GM18498 (cell line): ENCODE measurements around the gene PLD5.
A peak's percentile ranks its signal among the peaks of the same experiment; 100 is the strongest.
"Not testable (repeated sequence)": the region's sequence is repeated elsewhere in the genome, so short reads cannot be mapped to it uniquely, and the experiment has no call there.

ENCODE experiments used
- ATAC-seq: cut with Tn5 transposase; IDR thresholded peaks from one replicate; pipeline ENCODE4 v1.9.1; 2021; ENCODE audit warnings: mild to moderate bottlenecking, moderate library complexity; ENCODE audit not compliant: unreplicated experiment

The PLD5 gene

DNA sequence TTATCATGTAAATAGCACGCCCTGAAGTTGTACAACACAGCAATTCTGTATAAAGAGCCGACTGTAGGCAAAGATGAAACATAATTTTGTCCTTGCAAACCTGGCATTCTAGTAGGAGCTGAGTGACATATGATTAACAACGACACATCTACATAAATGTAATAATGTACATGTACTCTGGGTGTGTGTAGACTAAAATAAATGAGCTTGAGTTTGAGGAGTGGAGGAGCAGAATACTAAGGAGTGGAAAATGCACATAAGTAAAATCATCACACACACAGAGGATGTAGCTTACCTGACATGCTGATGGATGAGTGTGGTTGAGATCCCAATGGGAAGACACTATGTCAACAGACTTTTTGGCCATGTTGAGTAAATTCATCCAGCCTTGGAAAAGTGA is 236.4 kb downstream of the PLD5 start:
- ATAC-seq, result not testable (repeated sequence)

DNA sequence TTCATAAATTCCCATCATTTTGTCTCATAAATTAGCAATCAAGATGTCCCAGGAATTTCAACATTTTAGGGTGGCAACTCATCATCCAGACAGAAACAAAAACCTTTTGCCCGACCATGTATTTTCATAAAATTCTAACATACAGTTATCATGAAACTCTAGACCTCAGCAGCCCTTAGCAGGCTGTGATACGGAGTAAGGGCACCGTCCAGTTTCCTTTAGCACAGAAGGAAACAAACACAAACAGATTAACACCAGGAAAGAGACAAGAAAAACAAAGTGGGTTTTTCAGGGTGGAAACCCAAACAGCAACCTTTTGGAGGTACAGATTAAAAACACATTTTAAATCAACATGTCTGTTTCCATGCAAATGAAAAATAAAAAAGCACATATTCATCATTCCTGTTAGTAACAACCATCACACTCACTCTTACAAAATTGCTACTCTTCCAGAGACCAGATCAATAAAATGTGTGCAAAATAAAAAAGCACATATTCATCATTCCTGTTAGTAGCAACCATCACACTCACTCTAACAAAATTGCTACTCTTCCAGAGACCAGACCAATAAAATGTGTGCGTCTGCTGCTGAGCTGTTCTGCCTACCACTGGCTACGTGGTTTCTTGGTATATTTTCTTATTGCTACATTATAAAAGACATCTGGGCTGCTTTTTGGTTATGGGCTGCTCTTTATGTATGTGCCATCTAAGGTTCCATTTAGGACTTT is 241.6 kb downstream of the PLD5 start:
- ATAC-seq, result not testable (repeated sequence)

- ATAC-seq, result not testable (repeated sequence)
These were observed 246.1 kb downstream of the PLD5 start for GRCh38 chr1:242278406-242278805.

DNA sequence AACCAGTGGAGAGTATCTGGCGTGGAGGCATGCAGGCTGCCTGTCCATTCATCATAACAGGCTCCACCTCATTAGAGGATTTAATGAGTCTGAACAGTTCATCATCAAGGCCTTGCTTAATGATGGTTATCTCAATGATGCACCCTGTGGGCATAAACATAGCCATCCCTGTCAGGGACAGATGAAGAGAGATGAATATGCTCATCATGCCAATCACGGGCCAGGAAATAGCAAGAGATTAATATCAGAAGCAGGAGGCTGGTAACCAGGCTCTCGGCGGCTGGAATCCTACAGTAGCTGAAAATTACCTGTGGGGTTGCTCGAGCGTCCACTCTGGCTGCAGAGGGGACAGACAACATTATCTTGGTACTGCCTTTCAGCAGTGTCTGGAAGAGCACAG is 247.7 kb downstream of the PLD5 start:
- ATAC-seq, result not testable (repeated sequence)

- not testable (repeated sequence) for ATAC-seq
These were observed 257.5 kb downstream of the PLD5 start for GRCh38 chr1:242267004-242267403.

- ATAC-seq, result not testable (repeated sequence)
These were observed 260.1 kb downstream of the PLD5 start for GRCh38 chr1:242264419-242264818.

GRCh38 chr1:242245255-242245654 is 279.2 kb downstream of the PLD5 start:
- no peak for ATAC-seq

GRCh38 chr1:242243472-242243871 is 281.0 kb downstream of the PLD5 start:
- peak; percentile 99 for ATAC-seq

- peak; percentile 11 for ATAC-seq
These were observed 281.5 kb downstream of the PLD5 start for GRCh38 chr1:242242983-242243382.

GRCh38 chr1:242241936-242242335 is 282.6 kb downstream of the PLD5 start:
- ATAC-seq, result no peak

DNA sequence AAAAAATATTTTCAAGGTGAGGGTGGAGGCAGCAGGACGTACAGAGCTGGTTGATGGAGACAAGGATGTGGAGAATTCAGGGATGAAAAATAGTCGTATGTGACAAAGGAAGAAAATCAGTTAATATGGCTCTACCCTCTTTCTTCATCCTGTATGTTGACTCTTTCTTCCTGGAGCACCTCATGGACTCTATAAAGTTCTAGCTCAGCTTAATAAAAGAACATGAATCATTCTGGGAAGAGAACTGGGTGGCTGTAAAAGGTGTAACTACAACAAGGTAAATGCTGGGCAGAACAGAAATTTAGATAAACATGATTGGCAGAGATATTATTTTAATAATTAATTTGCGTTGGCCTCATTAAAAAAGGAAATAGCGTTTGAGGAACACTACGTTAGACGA is 283.8 kb downstream of the PLD5 start:
- ATAC-seq, result no peak

DNA sequence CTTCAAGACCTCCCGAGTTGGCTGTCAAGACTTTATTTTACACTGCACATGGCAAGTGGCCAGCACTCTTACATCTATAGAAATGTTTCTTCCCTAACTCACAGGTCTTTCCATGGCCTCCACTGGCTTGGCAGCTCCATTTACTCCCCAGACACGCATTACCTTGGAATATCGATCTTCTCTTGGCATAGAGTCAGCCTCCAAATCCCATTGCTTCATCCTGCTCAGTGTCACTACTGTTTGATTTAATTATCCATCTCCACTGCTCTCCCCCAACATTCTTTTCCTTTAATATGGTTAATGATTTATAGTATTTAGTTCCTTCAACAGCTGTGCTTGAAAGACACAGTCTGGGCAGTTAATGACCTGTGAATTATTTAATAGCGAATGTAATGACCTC is 284.4 kb downstream of the PLD5 start:
- no peak for ATAC-seq

DNA sequence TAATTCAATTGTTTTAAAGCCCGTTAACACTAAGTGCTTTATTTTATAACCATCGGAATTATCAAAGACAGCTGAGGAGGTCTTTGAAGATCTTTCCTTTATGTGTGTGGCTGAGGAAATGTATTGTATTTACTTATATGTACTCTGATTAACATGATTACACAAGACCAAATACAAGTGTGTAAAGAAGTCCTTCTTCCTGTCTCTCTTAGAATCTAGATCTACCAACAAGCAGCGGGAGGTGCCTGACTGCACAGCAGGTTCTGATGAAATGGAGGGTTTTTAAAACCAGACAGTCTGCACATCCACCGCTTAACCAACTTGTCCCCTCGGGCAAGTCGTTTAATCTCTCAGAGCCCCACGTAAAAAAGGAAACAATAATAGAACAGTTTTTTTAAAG is 285.1 kb downstream of the PLD5 start:
- no peak for ATAC-seq

DNA sequence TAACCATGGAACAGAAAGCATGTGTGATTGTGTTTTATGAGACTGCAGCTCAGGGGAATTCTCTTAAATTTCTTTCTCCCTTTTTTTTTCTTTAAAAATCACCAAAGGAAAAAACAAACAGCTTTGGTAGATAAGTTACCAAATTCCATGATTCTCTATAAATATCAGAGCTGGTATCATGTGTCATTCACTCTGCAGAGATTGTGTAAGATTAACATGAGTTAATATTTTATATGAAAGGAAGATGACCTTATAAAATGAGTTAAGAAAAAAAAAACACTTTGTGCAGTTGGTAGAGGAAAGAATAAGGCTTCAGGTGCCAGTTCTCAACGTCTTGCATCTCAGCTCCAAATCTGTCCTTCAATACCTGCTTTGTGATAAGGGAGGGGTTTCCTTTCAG is 287.4 kb downstream of the PLD5 start:
- no peak for ATAC-seq

DNA sequence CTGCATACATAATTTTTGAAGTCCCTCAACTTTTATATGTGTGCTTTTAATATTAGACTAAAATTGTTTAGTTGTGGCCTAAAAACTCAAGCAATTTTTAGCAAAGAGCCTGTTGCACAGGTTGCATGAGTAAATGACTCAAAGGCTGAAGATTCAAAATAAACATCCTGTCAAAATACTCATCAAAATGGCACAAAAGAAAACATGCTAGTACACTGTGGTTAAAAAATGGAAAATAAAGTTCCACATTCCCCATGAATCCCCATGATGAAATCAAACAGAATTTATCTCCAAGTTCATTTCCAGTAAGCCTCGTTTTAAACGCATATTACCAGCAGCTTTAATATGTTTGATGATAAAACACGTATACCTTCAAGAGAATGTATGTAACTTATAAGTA is 295.5 kb downstream of the PLD5 start:
- ATAC-seq, result no peak

- peak; percentile 70 for ATAC-seq
These were observed 298.5 kb downstream of the PLD5 start for GRCh38 chr1:242225767-242226573.

- not testable (repeated sequence) for ATAC-seq
These were observed 299.4 kb downstream of the PLD5 start for GRCh38 chr1:242224878-242225766.

DNA sequence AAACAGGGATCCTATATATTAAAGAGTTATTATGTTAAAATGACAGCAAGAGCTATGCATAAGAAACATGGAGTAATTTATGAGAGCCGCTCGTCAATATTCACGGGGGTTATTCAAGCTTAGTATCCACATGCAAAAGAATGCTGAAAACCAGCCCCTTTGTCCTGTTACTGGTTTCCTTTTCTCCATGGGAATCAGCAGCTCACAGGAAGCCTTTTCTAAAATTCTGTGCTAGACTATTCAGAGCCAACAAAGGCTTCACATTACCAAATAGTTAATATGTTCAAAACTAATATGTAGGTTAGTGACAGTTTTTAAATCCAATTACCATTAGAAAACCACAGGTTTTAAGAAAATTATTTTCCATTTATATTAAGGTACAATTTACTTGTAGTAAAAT is 300.0 kb downstream of the PLD5 start:
- no peak for ATAC-seq

- no peak for ATAC-seq
These were observed 304.6 kb downstream of the PLD5 start for GRCh38 chr1:242219905-242220304.

- ATAC-seq, result no peak
These were observed 305.1 kb downstream of the PLD5 start for GRCh38 chr1:242219298-242219901.

DNA sequence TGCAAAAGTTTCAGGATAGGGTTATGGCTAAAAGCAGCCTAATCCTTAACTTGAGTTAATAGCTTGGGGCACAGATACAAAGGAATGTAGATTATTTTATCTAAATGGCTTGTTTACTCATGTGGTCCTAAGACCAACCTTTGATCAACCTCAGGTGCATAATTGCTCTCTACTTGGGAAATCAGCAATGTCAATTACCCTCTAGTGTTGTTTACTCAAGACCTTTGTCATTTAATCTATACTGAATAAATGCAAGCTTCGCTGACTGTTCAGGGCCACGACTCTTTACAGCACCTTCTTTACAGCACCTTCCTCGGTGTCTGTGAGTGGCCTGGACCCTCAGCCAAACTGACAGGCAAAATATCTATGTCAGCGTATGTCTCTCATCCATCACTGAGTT is 308.1 kb downstream of the PLD5 start:
- no peak for ATAC-seq
